Measurements from ENCODE around the gene LRRN3. TPM values are rescaled to one million over a fixed set of nuclear protein-coding genes. Genes with fewer than 3 reads are reported as not detected.

The LRRN3 gene
- total and polyA plus RNA-seq, 2 of the 8 experiments (the other 6 are each of a cell fraction or from before 2014, with no cell fraction given) = 0.20 to 0.32 TPM

GRCh38 chr7:111042842-111043241, 48.1 kb upstream of the LRRN3 start:
- ChIA-PET CTCF (ENCODE audit: partially characterized antibody) (interaction anchor here (0.6 to 1.5 kb wide), 3 partner anchors 10 to 456 kb away, joined by 3 to 4 read pairs (median 3); no protein-coding TSS in a partner anchor), POLR2A (ENCODE audit: partially characterized antibody) (interaction anchor here (0.6 kb wide), 1 partner anchor 103 kb away, joined by 3 read pairs; no protein-coding TSS in a partner anchor)
- H3K36me3 ChIP-seq (ENCODE audit: control insufficient read depth in 2 of 4, insufficient read depth in 4 of 4, low read length in 3 of 4) = no peaks in the 10 kb centered on the region
- no peaks in the 10 kb centered on the region for H3K79me2 ChIP-seq (ENCODE audit: control insufficient read depth in 1 of 2, insufficient read depth in 2 of 2, low read length in 2 of 2)
- H2AK5ac ChIP-seq (ENCODE audit: low read depth, low read length) = no peak overlapping the region
- H3K9ac ChIP-seq (replicated peaks in 1 of 4; ENCODE audit: extremely low read depth in 1 of 4, low read depth in 3 of 4, low read length in 3 of 4) = no peak overlapping the region
- no peak overlapping the region for H2AFZ ChIP-seq (ENCODE audit: low read length)
- H3K4ac ChIP-seq (replicated peaks; ENCODE audit: insufficient read length, low read depth, low read length) = no peak overlapping the region
- H4K5ac ChIP-seq (ENCODE audit: insufficient read length, low read depth, low read length) = no peak overlapping the region
- no peak overlapping the region for H4K8ac ChIP-seq (ENCODE audit: extremely low read depth, insufficient read depth, low read length)
- H3K23ac ChIP-seq (ENCODE audit: insufficient read length) = no peak overlapping the region
- no peak overlapping the region for H2BK15ac ChIP-seq (ENCODE audit: low read length)
- H2BK12ac ChIP-seq (ENCODE audit: low read depth, low read length) = no peak overlapping the region
- H3K4me1 ChIP-seq (replicated peaks in 1 of 4; ENCODE audit: control insufficient read depth in 3 of 4, insufficient read depth in 4 of 4, low read length in 3 of 4) = peaks cover 0 to 4% (median 0%) of the 10 kb centered on the region in 4 experiments; a peak in 1 of 7 replicates
- WGBS, 2 experiments (ENCODE audit: extremely low coverage in 1 of 2, insufficient coverage in 1 of 2, insufficient read length in 1 of 2, insufficient replicate concordance in 2 of 2, low coverage in 1 of 2, low lambda C conversion rate in 2 of 2, missing lambda C conversion rate in 1 of 2) = 100% methylated on average over 2 of the region's 2 CpGs; no CpG with 5 or more reads in 1 of the 2 experiments
- no peak for FAIRE-seq
- no peak overlapping the region for H3K56ac ChIP-seq (replicated peaks; ENCODE audit: insufficient read length, low read depth, low read length)
- H3K27ac ChIP-seq (ENCODE audit: low read depth, low read length) = no peak overlapping the region
- no peak overlapping the region for H4K91ac ChIP-seq (replicated peaks; ENCODE audit: insufficient read length, low read length)
- no peak overlapping the region for H3K4me3 ChIP-seq (ENCODE audit: extremely low read depth in 1 of 4, insufficient read depth in 2 of 4, low read depth in 3 of 4, low read length in 4 of 4)
- H3K9me3 ChIP-seq (ENCODE audit: insufficient read depth in 2 of 2, low read depth in 1 of 2, low read length in 1 of 2) = no peaks in the 10 kb centered on the region
- no peak overlapping the region for H2BK20ac ChIP-seq (ENCODE audit: low read length)
- no peaks in the 10 kb centered on the region for H3K27me3 ChIP-seq (replicated peaks in 1 of 4; ENCODE audit: control insufficient read depth in 3 of 4, extremely low read depth in 1 of 4, insufficient read depth in 3 of 4, low read length in 3 of 4)
- H3K14ac ChIP-seq (ENCODE audit: insufficient read length) = no peak overlapping the region
- no peak overlapping the region for H3K18ac ChIP-seq (ENCODE audit: extremely low read depth, low read length)
- no peak overlapping the region for H3K4me2 ChIP-seq (ENCODE audit: insufficient read depth in 1 of 2, low read depth in 2 of 2, low read length in 2 of 2)
- no peak for DNase-seq (ENCODE audit: low read depth in 1 of 2, low spot score in 2 of 2)
- H3K79me1 ChIP-seq (ENCODE audit: low read depth, low read length) = no peaks in the 10 kb centered on the region
- H3K23me2 ChIP-seq (ENCODE audit: low read depth, low read length) = no peaks in the 10 kb centered on the region; the same call in 1 of the 2 replicates
- H2BK120ac ChIP-seq (replicated peaks; ENCODE audit: low read depth, low read length) = no peak overlapping the region
- TF ChIP-seq CBX8 (IDR thresholded peaks at IDR 0.05; ENCODE audit: borderline replicate concordance, low read depth, low read length) = no peak
- TF ChIP-seq KDM4A (IDR thresholded peaks at IDR 0.05; ENCODE audit: low read depth, low read length, severe bottlenecking) = no peak
- no peak for TF ChIP-seq EZH2 (IDR thresholded peaks at IDR 0.05; ENCODE audit: low read depth, low read length, severe bottlenecking)
- no peak for TF ChIP-seq SIN3A (conservative IDR thresholded peaks at IDR 0.05 in 1 of 2, IDR thresholded peaks at IDR 0.05 in 1 of 2; ENCODE audit: low read depth in 1 of 2, low read length in 2 of 2)
- TF ChIP-seq KDM1A (IDR thresholded peaks at IDR 0.05; ENCODE audit: borderline replicate concordance, low read length) = no peak
- no peak for TF ChIP-seq FOSL1 (IDR thresholded peaks at IDR 0.05; ENCODE audit: insufficient read depth, low read depth, low read length)
- no peak for TF ChIP-seq MAX (IDR thresholded peaks at IDR 0.05)
- no peak for TF ChIP-seq BACH1 (IDR thresholded peaks at IDR 0.05; ENCODE audit: low read length)
- no peak for TF ChIP-seq TEAD4 (IDR thresholded peaks at IDR 0.05; ENCODE audit: low read depth, low read length)
- no peak for TF ChIP-seq SP4 (IDR thresholded peaks at IDR 0.05; ENCODE audit: low read length)
- TF ChIP-seq CHD1 (IDR thresholded peaks at IDR 0.05; ENCODE audit: low read depth, low read length) = no peak
- no peak for TF ChIP-seq BRCA1 (IDR thresholded peaks at IDR 0.05; ENCODE audit: low read depth, low read length)
- TF ChIP-seq CBX5 (IDR thresholded peaks at IDR 0.05; ENCODE audit: low read depth, low read length) = no peak
- TF ChIP-seq CHD2 (IDR thresholded peaks at IDR 0.05; ENCODE audit: low read length) = no peak
- TF ChIP-seq ZNF274 (IDR thresholded peaks at IDR 0.05; ENCODE audit: borderline replicate concordance, extremely low read depth, low read length) = no peak
- no peaks in the 10 kb centered on the region for H4K20me1 ChIP-seq (replicated peaks in 1 of 2; ENCODE audit: control insufficient read depth in 1 of 2, insufficient read depth in 2 of 2, low read length in 2 of 2)
- H2BK5ac ChIP-seq (ENCODE audit: low read depth, low read length) = no peak overlapping the region

Measured in H1 (cell line).